Astrocyte (in vitro differentiated cells and primary cell): Measurements from ENCODE around the gene BDH2. TPM values are rescaled to one million over a fixed set of nuclear protein-coding genes. Genes with fewer than 3 reads are reported as not detected.

Experiments
- DNase-seq: peaks from one replicate; pipeline ENCODE4 v3.0.0-alpha.2; 2010; ENCODE audit warnings: low read depth
- FAIRE-seq: peaks from 2 replicates; lab custom pipeline; 2011; peaks lifted over from hg19 to GRCh38; lab: Jason Lieb, UNC
- H2AFZ ChIP-seq: 2 replicates; pipeline ENCODE4 v1.6.0; 2012; ENCODE audit warnings: low read depth, low read length, inconsistent platforms
- H3K27ac ChIP-seq: 2 replicates; pipeline ENCODE4 v1.5.1; 2011; ENCODE audit warnings: low read depth, low read length, inconsistent platforms
- H3K27me3 ChIP-seq: 2 replicates; pipeline ENCODE4 v1.6.0; 2011; ENCODE audit warnings: low read length, inconsistent platforms; ENCODE audit not compliant: insufficient read depth
- H3K36me3 ChIP-seq: 2 replicates; pipeline ENCODE4 v1.5.1; 2011; ENCODE audit warnings: low read length, inconsistent platforms; ENCODE audit not compliant: insufficient read depth
- H3K4me1 ChIP-seq: 2 replicates; pipeline ENCODE4 v1.5.1; 2011; ENCODE audit warnings: low read length, inconsistent platforms; ENCODE audit not compliant: insufficient read depth
- H3K4me2 ChIP-seq: 2 replicates; pipeline ENCODE4 v1.6.0; 2012; ENCODE audit warnings: low read length, inconsistent platforms
- H3K4me3 ChIP-seq: 2 replicates; pipeline ENCODE4 v1.5.1; 2011; ENCODE audit warnings: low read depth, mild to moderate bottlenecking, low read length, inconsistent platforms; ENCODE audit not compliant: insufficient read depth
- H3K79me2 ChIP-seq: 2 replicates; pipeline ENCODE4 v1.6.0; 2012; ENCODE audit warnings: mild to moderate bottlenecking, low read length, inconsistent platforms; ENCODE audit not compliant: insufficient read depth
- H3K9ac ChIP-seq: 2 replicates; pipeline ENCODE4 v1.6.0; 2012; ENCODE audit warnings: mild to moderate bottlenecking, low read length, inconsistent platforms
- H3K9me3 ChIP-seq: 2 replicates; pipeline ENCODE4 v1.5.1; 2012; ENCODE audit warnings: low read depth, mild to moderate bottlenecking, low read length, inconsistent platforms; ENCODE audit not compliant: insufficient read depth
- H4K20me1 ChIP-seq: 2 replicates; pipeline ENCODE4 v1.6.0; 2012; ENCODE audit warnings: low read length, inconsistent platforms; ENCODE audit not compliant: insufficient read depth
- H3K27ac Mint-ChIP-seq: one replicate; pipeline ENCODE4 v1.8.0; 2021; ENCODE audit warnings: mild to moderate bottlenecking, mixed read lengths; ENCODE audit not compliant: unreplicated experiment
- H3K27me3 Mint-ChIP-seq: one replicate; pipeline ENCODE4 v1.8.0; 2021; ENCODE audit warnings: low read depth, mixed read lengths; ENCODE audit not compliant: unreplicated experiment
- H3K36me3 Mint-ChIP-seq: one replicate; pipeline ENCODE4 v1.8.0; 2021; ENCODE audit warnings: low read depth, mixed read lengths; ENCODE audit not compliant: unreplicated experiment
- H3K4me1 Mint-ChIP-seq: one replicate; pipeline ENCODE4 v1.8.0; 2021; ENCODE audit warnings: low read depth, mixed read lengths; ENCODE audit not compliant: unreplicated experiment
- H3K4me3 Mint-ChIP-seq: one replicate; pipeline ENCODE4 v1.8.0; 2021; ENCODE audit warnings: mild to moderate bottlenecking, moderate library complexity, mixed read lengths; ENCODE audit not compliant: unreplicated experiment
- H3K9me3 Mint-ChIP-seq: one replicate; pipeline ENCODE4 v1.8.0; 2021; ENCODE audit warnings: mild to moderate bottlenecking, mixed read lengths; ENCODE audit not compliant: unreplicated experiment
- CTCF ChIP-seq: IDR thresholded peaks from 2 replicates; pipeline ENCODE4 v1.5.1; 2011; ENCODE audit warnings: low read depth, mild to moderate bottlenecking, inconsistent platforms, low read length, moderate library complexity; ENCODE audit not compliant: insufficient read depth
- EZH2 ChIP-seq: IDR thresholded peaks from 2 replicates; pipeline ENCODE4 v1.6.1; 2012; ENCODE audit warnings: mild to moderate bottlenecking, low read length, inconsistent platforms; ENCODE audit not compliant: insufficient read depth
- total RNA-seq: library from RNA; stranded (reverse); gene quantifications from 2 replicates; pipeline ENCODE4 v1.2.1, GENCODE V29; 2021

BDH2 gene
- total RNA-seq, 1 donor from 2014 or later = 31.0 TPM

- Histone ChIP-seq H4K20me1 (no peaks in the 10 kb centered on the region), H3K9me3 (no peaks in the 10 kb centered on the region), H3K4me3 (peak overlapping the region; percentile 82), H3K27ac (no peak overlapping the region), H3K4me1 (peaks cover 12% of the 10 kb centered on the region), H3K79me2 (peaks cover 36% of the 10 kb centered on the region), H2AFZ (no peak overlapping the region), H3K36me3 (peaks cover 4% of the 10 kb centered on the region), H3K9ac (peak overlapping the region; percentile 91), H3K4me2 (peak overlapping the region; percentile 92), H3K27me3 (no peaks in the 10 kb centered on the region)
- Mint-ChIP-seq H3K36me3 (no peaks in the 10 kb centered on the region), H3K27me3 (no peaks in the 10 kb centered on the region), H3K9me3 (no peaks in the 10 kb centered on the region), H3K27ac (no peak overlapping the region), H3K4me3 (no peak overlapping the region), H3K4me1 (peaks cover 1% of the 10 kb centered on the region)
- FAIRE-seq (no peak), DNase-seq (peak; percentile 4)
- TF ChIP-seq CTCF (no peak), EZH2 (no peak)
These were observed 24.7 kb downstream of the BDH2 start for GRCh38 chr4:103074744-103075434.

- Histone ChIP-seq H3K79me2 (peaks cover 44% of the 10 kb centered on the region), H3K36me3 (no peaks in the 10 kb centered on the region), H3K27me3 (no peaks in the 10 kb centered on the region), H3K4me2 (no peak overlapping the region), H3K9ac (no peak overlapping the region), H3K9me3 (no peaks in the 10 kb centered on the region), H3K4me1 (peaks cover 12% of the 10 kb centered on the region), H3K27ac (no peak overlapping the region), H3K4me3 (no peak overlapping the region), H2AFZ (no peak overlapping the region), H4K20me1 (no peaks in the 10 kb centered on the region)
- Mint-ChIP-seq H3K27ac (no peak overlapping the region), H3K9me3 (no peaks in the 10 kb centered on the region), H3K36me3 (no peaks in the 10 kb centered on the region), H3K4me3 (no peak overlapping the region), H3K4me1 (peaks cover 1% of the 10 kb centered on the region), H3K27me3 (no peaks in the 10 kb centered on the region)
- TF ChIP-seq CTCF (no peak), EZH2 (no peak)
- no peak for FAIRE-seq
- no peak for DNase-seq
These were observed 25.7 kb downstream of the BDH2 start for GRCh38 chr4:103073792-103074438.
